PFSK-1 (cell line): ENCODE data around the gene PGR.

Source experiments
- FOXP2 ChIP-seq: optimal IDR thresholded peaks from 2 replicates; pipeline ENCODE3; 2011; ENCODE audit warnings: borderline replicate concordance, control low read depth, inconsistent platforms; ENCODE audit not compliant: insufficient read depth; ENCODE audit errors: extremely low read length, extremely low read depth
- POLR2AphosphoS5 ChIP-seq: IDR thresholded peaks from 2 replicates; pipeline ENCODE4 v1.6.1; 2012; ENCODE audit warnings: low read depth, mild to moderate bottlenecking, control low read depth, low read length, moderate library complexity
- SIN3A ChIP-seq: IDR thresholded peaks from 2 replicates; pipeline ENCODE4 v1.6.1; 2012; ENCODE audit warnings: mild to moderate bottlenecking, low read length, moderate library complexity, borderline replicate concordance; ENCODE audit not compliant: insufficient read depth
- TAF1 ChIP-seq: IDR thresholded peaks from 2 replicates; pipeline ENCODE4 v1.6.1; 2012; ENCODE audit warnings: low read length, control low read depth, borderline replicate concordance; ENCODE audit not compliant: insufficient read depth
- TF ChIP-seq, protein P1 (sequence below), 2 experiments: IDR thresholded peaks; 2 replicates each; pipeline versions ENCODE4 v1.6.1 to v1.8.0; 2011 to 2012; ENCODE audit warnings: low read depth in 2 of 2, low read length in 2 of 2, control low read depth in 1 of 2, inconsistent platforms in 1 of 2, mild to moderate bottlenecking in 1 of 2, moderate library complexity in 1 of 2; ENCODE audit not compliant: insufficient read depth in 1 of 2

Gene PGR

DNA sequence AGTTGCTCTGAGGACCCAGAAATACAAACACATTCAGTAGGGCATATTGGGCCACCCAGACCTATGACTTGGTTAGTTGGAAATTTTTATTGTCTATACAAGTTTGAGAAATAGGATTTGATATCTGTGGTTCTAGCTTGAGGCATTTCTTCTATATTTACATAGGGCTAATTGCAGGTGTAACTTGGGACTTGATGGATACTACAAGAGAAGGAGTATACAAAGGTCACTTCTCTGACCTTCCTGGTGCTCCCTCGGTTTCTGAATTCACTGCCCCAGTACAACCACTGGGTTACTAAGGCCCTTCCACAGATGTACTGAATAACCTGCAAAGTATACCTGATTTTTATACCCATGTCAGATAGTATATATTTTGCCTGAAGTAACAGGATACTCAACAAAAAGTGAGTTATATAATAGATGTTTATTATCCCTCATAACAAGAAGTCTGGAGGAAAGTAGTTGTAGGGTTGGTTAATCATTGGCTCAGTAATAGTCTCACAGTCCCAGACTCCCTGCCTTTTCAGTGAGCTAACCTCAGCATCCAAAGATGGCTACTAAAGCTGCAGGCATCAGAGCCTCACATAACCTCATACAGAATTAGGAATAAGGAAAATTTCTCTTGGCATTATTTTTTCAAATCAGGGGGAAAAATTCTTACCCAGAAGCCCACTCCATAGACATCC lies 8.8 kb upstream of the PGR start:
- TF ChIP-seq SIN3A (no peak), POLR2AphosphoS5 (no peak), TAF1 (no peak), FOXP2 (no peak)
- TF ChIP-seq, protein P1, sequence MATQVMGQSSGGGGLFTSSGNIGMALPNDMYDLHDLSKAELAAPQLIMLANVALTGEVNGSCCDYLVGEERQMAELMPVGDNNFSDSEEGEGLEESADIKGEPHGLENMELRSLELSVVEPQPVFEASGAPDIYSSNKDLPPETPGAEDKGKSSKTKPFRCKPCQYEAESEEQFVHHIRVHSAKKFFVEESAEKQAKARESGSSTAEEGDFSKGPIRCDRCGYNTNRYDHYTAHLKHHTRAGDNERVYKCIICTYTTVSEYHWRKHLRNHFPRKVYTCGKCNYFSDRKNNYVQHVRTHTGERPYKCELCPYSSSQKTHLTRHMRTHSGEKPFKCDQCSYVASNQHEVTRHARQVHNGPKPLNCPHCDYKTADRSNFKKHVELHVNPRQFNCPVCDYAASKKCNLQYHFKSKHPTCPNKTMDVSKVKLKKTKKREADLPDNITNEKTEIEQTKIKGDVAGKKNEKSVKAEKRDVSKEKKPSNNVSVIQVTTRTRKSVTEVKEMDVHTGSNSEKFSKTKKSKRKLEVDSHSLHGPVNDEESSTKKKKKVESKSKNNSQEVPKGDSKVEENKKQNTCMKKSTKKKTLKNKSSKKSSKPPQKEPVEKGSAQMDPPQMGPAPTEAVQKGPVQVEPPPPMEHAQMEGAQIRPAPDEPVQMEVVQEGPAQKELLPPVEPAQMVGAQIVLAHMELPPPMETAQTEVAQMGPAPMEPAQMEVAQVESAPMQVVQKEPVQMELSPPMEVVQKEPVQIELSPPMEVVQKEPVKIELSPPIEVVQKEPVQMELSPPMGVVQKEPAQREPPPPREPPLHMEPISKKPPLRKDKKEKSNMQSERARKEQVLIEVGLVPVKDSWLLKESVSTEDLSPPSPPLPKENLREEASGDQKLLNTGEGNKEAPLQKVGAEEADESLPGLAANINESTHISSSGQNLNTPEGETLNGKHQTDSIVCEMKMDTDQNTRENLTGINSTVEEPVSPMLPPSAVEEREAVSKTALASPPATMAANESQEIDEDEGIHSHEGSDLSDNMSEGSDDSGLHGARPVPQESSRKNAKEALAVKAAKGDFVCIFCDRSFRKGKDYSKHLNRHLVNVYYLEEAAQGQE (IDR thresholded peaks at IDR 0.05; ENCODE audit: insufficient read depth in 1 of 2, low read depth in 2 of 2, low read length in 2 of 2) = no peak

DNA sequence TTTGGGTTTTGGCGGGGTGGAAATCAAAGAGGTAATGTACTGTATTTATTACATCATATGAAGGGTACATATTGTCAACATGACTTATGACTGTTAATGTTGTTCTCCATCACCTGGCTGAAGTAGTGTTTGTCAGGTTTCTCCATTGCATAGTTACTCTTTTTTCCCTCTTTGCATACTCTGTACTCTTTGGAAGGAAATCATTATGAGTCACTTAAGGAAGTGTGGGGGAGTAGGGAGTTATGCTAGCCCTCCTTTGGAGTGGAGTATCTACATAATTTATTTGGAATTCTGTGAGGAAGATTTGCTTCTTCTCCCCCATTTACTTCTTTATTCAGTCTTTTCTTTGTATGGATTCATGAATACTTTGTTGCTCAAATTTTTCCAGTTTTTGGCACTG lies 3.6 kb upstream of the PGR start:
- TF ChIP-seq SIN3A (no peak), POLR2AphosphoS5 (no peak), TAF1 (no peak), FOXP2 (no peak)
- TF ChIP-seq, protein P1 (IDR thresholded peaks at IDR 0.05; ENCODE audit: insufficient read depth in 1 of 2, low read depth in 2 of 2, low read length in 2 of 2) = no peak

DNA sequence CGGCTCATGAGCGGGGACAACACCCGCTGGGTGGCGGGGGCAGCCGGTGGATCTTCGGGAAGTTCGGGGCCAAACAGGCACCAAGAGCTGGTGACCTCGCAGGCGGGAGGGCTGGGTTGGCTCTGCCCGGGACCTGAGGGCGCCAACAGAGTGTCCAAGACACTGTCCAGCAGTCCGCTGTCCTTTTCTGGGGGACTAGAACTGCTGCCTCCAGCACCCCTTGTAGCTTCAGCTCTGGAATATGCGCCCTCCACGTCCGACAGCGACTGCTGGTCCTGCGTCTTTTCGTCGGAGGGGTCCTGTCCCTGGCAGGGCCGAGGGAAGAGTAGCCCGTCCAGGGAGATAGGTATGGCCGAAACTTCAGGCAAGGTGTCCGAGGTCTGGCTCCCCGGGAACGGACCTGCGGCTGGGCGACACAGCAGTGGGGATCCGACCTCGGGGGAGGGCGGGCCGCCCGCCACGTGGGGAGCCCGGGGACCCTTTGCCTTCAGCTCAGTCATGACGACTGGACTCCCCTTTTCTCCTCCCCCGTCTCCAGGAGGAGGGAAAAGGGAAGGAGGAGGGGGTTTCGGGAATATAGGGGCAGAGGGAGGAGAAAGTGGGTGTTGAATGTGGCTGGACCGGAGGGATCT lies 926 bp downstream of the PGR start:
- TF ChIP-seq TAF1 = no peak
- no peak for TF ChIP-seq POLR2AphosphoS5
- TF ChIP-seq FOXP2 = no peak
- TF ChIP-seq, protein P1 (IDR thresholded peaks at IDR 0.05; ENCODE audit: insufficient read depth in 1 of 2, low read depth in 2 of 2, low read length in 2 of 2) = no peak
- TF ChIP-seq SIN3A = no peak

DNA sequence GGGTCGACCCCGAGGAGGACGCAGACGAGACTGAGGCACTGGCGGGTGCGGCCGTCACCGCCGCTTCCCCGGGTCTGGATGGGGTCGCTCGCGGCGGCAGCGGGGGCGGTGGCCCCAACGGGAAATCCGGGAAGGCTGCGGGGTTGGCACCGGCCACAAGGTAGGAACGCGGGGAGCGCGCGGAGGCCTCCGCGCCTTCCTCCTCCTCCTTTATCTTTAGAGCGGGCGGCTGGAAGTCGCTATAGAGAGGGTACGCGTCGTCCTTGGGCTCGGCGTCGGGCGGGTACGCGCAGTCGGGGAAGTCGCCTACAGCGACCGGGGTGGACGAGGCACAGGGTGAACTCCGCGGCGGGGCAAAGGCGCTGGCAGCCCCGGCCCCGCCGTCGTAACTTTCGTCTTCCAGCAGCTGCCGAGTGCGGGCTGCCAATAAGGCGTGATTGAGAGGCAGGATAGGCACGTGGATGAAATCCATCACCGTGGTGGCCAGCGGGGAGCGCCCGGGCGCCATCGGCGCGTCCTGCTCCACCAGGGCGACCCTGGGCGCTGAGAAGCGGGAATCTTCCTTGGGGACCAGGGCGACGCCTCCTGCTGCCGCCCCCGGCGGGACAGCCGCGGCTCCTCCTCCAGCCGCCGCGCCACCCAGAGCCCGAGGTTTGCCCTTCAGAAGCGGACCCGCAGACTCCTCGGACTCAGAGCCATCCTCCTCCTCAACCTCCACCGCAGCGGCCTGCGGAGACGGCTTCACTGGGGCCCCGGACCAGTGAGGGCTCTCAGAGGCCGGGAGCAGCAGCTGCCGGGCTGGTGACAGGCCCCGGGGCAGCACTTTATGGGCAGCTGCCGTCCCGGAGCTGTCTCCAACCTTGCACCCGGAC lies 1.7 kb downstream of the PGR start:
- TF ChIP-seq POLR2AphosphoS5 = no peak
- no peak for TF ChIP-seq FOXP2
- no peak for TF ChIP-seq TAF1
- no peak for TF ChIP-seq SIN3A
- TF ChIP-seq, protein P1 (IDR thresholded peaks at IDR 0.05; ENCODE audit: insufficient read depth in 1 of 2, low read depth in 2 of 2, low read length in 2 of 2) = no peak
